MM.1S (cell line): ENCODE results near the gene FAM120B.

Experiments
- DNase-seq: peaks from one replicate; pipeline ENCODE4 v3.0.0-alpha.2; 2015
- H2AFZ ChIP-seq: fragments of 300-600 bp; sonication (generic); 2 replicates; pipeline ENCODE4 v1.6.0; 2016; ENCODE audit warnings: antibody characterized with exemption, low read length
- H3F3A ChIP-seq: fragments of 300-600 bp; sonication (generic); 2 replicates; pipeline ENCODE4 v1.6.1; 2016; ENCODE audit warnings: mild to moderate bottlenecking, antibody characterized with exemption, low read length, moderate library complexity, mixed read lengths; ENCODE audit not compliant: insufficient read depth
- H3K27ac ChIP-seq: fragments of 300-600 bp; sonication (generic); 2 replicates; pipeline ENCODE4 v1.5.1; 2016; ENCODE audit warnings: mild to moderate bottlenecking, low read length
- H3K27me3 ChIP-seq: fragments of 300-600 bp; sonication (generic); replicated peaks from 2 replicates; pipeline ENCODE4 v1.6.0; 2016; ENCODE audit warnings: low read length; ENCODE audit not compliant: insufficient read depth
- H3K36me3 ChIP-seq: fragments of 300-600 bp; sonication (generic); replicated peaks from 2 replicates; pipeline ENCODE4 v1.6.1; 2016; ENCODE audit warnings: mild to moderate bottlenecking, low read length, mixed read lengths; ENCODE audit not compliant: insufficient read depth
- H3K4me1 ChIP-seq: fragments of 300-600 bp; sonication (generic); 2 replicates; pipeline ENCODE4 v1.6.1; 2016; ENCODE audit warnings: low read length, mixed read lengths
- H3K4me2 ChIP-seq: fragments of 300-600 bp; sonication (generic); 2 replicates; pipeline ENCODE4 v1.6.0; 2016; ENCODE audit warnings: low read depth, low read length
- H3K4me3 ChIP-seq: fragments of 300-600 bp; sonication (generic); 2 replicates; pipeline ENCODE4 v1.5.1; 2016; ENCODE audit warnings: low read length, mixed read lengths
- H3K79me2 ChIP-seq: fragments of 300-600 bp; sonication (generic); 2 replicates; pipeline ENCODE4 v1.6.1; 2016; ENCODE audit warnings: mixed run types, low read length, mixed read lengths
- H3K9ac ChIP-seq: fragments of 300-600 bp; sonication (generic); 2 replicates; pipeline ENCODE4 v1.6.1; 2016; ENCODE audit warnings: low read length, mixed read lengths
- H3K9me2 ChIP-seq: fragments of 300-600 bp; sonication (generic); replicated peaks from 2 replicates; pipeline ENCODE4 v1.6.1; 2016; ENCODE audit warnings: mild to moderate bottlenecking, low read length, mixed read lengths; ENCODE audit not compliant: insufficient read depth
- H3K9me3 ChIP-seq: fragments of 300-600 bp; sonication (generic); replicated peaks from 2 replicates; pipeline ENCODE4 v1.6.1; 2016; ENCODE audit warnings: mild to moderate bottlenecking, low read length, mixed read lengths; ENCODE audit not compliant: insufficient read depth
- H4K20me1 ChIP-seq: fragments of 300-600 bp; sonication (generic); 2 replicates; pipeline ENCODE4 v1.6.1; 2016; ENCODE audit warnings: mild to moderate bottlenecking, low read length, moderate library complexity, mixed read lengths; ENCODE audit not compliant: insufficient read depth
- CTCF ChIP-seq: fragments of 300-600 bp; sonication (generic); IDR thresholded peaks from 2 replicates; pipeline ENCODE4 v1.5.1; 2016; ENCODE audit warnings: antibody characterized with exemption, low read length, mixed read lengths
- EZH2 ChIP-seq: fragments of 300-600 bp; sonication (generic); optimal IDR thresholded peaks from 2 replicates; pipeline ENCODE3; 2017; ENCODE audit warnings: low read depth, mild to moderate bottlenecking, antibody characterized with exemption, low read length, mixed read lengths
- EZH2phosphoT487 ChIP-seq: fragments of 300-600 bp; sonication (generic); IDR thresholded peaks from 2 replicates; pipeline ENCODE4 v1.6.1; 2018; ENCODE audit warnings: antibody characterized with exemption, low read length

The FAM120B gene

GRCh38 chr6:170448751-170449630, 142.4 kb downstream of the FAM120B start:
- H3K9ac ChIP-seq, result no peak overlapping the region
- no peaks in the 10 kb centered on the region for H3K9me2 ChIP-seq
- DNase-seq, result no peak
- H2AFZ ChIP-seq, result no peak overlapping the region
- no peaks in the 10 kb centered on the region for H4K20me1 ChIP-seq
- no peaks in the 10 kb centered on the region for H3K79me2 ChIP-seq
- no peak overlapping the region for H3K4me2 ChIP-seq
- no peak overlapping the region for H3K4me3 ChIP-seq
- no peak overlapping the region for H3K27ac ChIP-seq
- no peaks in the 10 kb centered on the region for H3K27me3 ChIP-seq
- H3F3A ChIP-seq, result peaks cover 4% of the 10 kb centered on the region; the same call in 1 of the 2 replicates
- no peaks in the 10 kb centered on the region for H3K9me3 ChIP-seq
- no peaks in the 10 kb centered on the region; the same call in 1 of the 2 replicates for H3K4me1 ChIP-seq
- TF ChIP-seq CTCF (no peak), EZH2phosphoT487 (no peak), EZH2 (no peak)
- no peaks in the 10 kb centered on the region for H3K36me3 ChIP-seq

GRCh38 chr6:170449835-170450753, 143.5 kb downstream of the FAM120B start:
- Histone ChIP-seq H3K4me2 (no peak overlapping the region), H3K9ac (no peak overlapping the region), H3F3A (peaks cover 4% of the 10 kb centered on the region; the same call in 1 of the 2 replicates), H2AFZ (no peak overlapping the region), H3K27ac (no peak overlapping the region), H3K4me3 (no peak overlapping the region), H3K27me3 (no peaks in the 10 kb centered on the region), H4K20me1 (no peaks in the 10 kb centered on the region), H3K4me1 (no peaks in the 10 kb centered on the region), H3K9me2 (no peaks in the 10 kb centered on the region), H3K79me2 (no peaks in the 10 kb centered on the region), H3K9me3 (no peaks in the 10 kb centered on the region), H3K36me3 (no peaks in the 10 kb centered on the region)
- no peak for DNase-seq
- no peak for TF ChIP-seq EZH2
- TF ChIP-seq EZH2phosphoT487, result no peak
- no peak for TF ChIP-seq CTCF

GRCh38 chr6:170450916-170451761, 144.6 kb downstream of the FAM120B start:
- no peaks in the 10 kb centered on the region for H3K9me3 ChIP-seq
- peaks cover 4% of the 10 kb centered on the region; the same call in 1 of the 2 replicates for H3F3A ChIP-seq
- H3K27ac ChIP-seq, result no peak overlapping the region
- TF ChIP-seq EZH2phosphoT487, result no peak
- no peak for TF ChIP-seq CTCF
- TF ChIP-seq EZH2, result no peak
- no peaks in the 10 kb centered on the region for H3K36me3 ChIP-seq
- H3K4me3 ChIP-seq, result no peak overlapping the region
- H3K9ac ChIP-seq, result no peak overlapping the region
- H3K9me2 ChIP-seq, result no peaks in the 10 kb centered on the region
- no peak overlapping the region for H3K4me2 ChIP-seq
- DNase-seq, result no peak
- no peaks in the 10 kb centered on the region for H3K4me1 ChIP-seq
- H3K79me2 ChIP-seq, result no peaks in the 10 kb centered on the region
- H2AFZ ChIP-seq, result no peak overlapping the region
- H4K20me1 ChIP-seq, result no peaks in the 10 kb centered on the region
- no peaks in the 10 kb centered on the region for H3K27me3 ChIP-seq
